ENCODE results near the gene CYP4F12.

The CYP4F12 gene, protein sequence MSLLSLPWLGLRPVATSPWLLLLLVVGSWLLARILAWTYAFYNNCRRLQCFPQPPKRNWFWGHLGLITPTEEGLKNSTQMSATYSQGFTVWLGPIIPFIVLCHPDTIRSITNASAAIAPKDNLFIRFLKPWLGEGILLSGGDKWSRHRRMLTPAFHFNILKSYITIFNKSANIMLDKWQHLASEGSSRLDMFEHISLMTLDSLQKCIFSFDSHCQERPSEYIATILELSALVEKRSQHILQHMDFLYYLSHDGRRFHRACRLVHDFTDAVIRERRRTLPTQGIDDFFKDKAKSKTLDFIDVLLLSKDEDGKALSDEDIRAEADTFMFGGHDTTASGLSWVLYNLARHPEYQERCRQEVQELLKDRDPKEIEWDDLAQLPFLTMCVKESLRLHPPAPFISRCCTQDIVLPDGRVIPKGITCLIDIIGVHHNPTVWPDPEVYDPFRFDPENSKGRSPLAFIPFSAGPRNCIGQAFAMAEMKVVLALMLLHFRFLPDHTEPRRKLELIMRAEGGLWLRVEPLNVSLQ

GRCh38 chr19:15672580-15673175, at the start of gene CYP4F12:
Gene CYP4F12 (plus strand): TSS chr19:15673087. CDS start chr19:15673530, 443 bp downstream.
- FAIRE-seq (no peak), DNase-seq (ENCODE audit: low spot score) (peak; percentile 14)

- no peak for DNase-seq (ENCODE audit: low spot score)
Measured at GRCh38 chr19:15623711-15624318, 49.1 kb upstream of the CYP4F12 start.

DNA sequence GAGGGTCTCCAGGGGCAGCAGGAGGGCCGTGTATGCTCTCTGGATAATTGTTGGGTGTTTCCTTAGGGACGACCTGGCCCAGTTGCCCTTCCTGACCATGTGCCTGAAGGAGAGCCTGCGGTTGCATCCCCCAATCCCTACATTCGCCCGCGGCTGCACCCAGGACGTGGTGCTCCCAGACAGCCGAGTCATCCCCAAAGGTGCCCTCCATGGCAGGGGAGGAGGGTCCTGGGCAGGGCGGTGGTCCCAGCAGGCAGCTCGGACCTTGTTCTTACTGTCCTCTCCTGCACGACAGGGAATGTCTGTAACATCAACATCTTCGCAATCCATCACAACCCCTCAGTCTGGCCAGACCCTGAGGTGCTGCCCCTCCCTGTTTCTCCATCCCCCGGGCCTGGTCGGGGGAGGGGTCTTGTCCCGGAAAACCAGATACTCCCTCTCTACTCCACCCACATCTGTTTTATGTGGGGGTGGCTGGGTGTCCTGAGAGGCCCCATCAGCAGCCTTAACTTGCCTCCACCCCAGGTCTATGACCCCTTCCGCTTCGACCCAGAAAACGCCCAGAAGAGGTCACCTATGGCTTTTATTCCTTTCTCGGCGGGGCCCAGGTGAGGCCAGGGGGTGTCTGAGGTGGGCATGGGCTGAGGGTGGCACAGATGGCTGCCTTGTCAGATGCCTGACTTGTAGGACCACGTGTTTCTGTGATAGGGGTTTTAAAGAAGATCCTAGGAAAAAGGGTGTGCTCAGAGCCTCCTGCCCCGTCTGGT, 44.5 kb upstream of the CYP4F12 start:
- no peak for FAIRE-seq
- DNase-seq (ENCODE audit: low spot score) = no peak

More at GRCh38 chr19:15623711-15624318, 49.1 kb upstream of the CYP4F12 start:
- FAIRE-seq = no peak

DNA sequence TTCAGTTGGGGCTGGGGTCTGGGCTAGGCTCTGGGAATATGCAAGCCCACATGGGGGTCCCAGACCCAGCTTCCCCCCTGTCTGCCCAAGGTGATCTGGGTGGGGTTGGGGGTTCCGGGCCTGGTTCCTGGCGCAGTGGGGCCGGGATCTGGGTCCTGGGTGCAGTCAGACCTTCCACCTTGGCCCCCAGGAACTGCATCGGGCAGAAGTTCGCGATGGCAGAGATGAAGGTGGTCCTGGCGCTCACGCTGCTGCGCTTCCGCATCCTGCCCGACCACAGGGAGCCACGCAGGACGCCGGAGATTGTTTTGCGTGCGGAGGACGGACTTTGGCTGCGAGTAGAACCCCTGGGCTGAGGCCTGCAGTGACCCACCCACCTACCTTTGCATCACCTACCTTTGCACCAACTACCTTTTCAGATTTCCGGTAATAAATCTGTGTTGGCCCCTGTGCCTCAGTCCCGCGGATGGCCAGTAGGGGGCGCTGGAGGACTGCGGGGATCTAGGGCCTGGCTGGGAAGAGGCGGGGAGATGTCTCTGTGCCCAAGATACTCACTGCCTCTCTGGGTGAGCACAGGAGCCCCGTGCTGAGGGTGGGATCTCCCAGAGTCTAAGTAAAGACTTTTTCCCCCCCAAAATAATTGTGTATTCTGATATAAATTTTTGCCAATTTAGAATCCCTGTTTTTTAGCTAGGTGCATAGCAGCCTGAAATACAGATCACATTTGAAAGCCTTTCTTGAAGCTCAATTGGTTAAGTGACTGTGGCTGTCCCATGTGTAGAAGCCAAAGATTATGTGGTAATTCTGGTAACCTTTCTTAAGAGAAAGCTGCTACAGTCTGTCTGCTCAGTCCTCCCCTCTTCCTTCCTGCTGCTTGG, 43.6 kb upstream of the CYP4F12 start:
- DNase-seq (ENCODE audit: low spot score) (peak; percentile 69), FAIRE-seq (no peak)

- FAIRE-seq = no peak
- DNase-seq (ENCODE audit: low spot score) = peak; percentile 53
Measured at GRCh38 chr19:15631817-15632216, 41.1 kb upstream of the CYP4F12 start.

GRCh38 chr19:15633082-15633835, 39.6 kb upstream of the CYP4F12 start:
- no peak for FAIRE-seq

DNA sequence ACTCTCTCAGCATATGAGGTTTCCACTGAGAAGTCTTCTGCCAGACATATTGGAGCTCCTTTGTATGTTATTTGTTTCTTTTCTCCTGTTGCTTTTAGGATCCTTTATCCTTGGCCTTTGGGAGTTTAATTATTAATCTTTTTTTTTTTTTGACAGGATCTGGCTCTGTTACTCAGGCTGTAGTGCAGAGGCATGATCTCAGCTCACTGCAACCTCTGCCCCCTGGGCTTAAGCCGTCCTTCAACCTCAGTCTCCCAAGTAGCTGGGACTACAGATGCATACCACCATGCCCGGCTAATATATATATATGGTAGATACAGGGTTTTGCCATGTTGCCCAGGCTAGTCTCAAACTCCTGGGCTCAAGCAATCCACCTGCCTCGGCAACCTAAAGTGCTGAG, 38.8 kb upstream of the CYP4F12 start:
- no peak for FAIRE-seq
- DNase-seq (ENCODE audit: low spot score) = no peak

More at GRCh38 chr19:15633082-15633835, 39.6 kb upstream of the CYP4F12 start:
- no peak for DNase-seq (ENCODE audit: low spot score)

GRCh38 chr19:15635016-15635805, 37.7 kb upstream of the CYP4F12 start:
- FAIRE-seq (no peak), DNase-seq (ENCODE audit: low spot score) (no peak)

DNA sequence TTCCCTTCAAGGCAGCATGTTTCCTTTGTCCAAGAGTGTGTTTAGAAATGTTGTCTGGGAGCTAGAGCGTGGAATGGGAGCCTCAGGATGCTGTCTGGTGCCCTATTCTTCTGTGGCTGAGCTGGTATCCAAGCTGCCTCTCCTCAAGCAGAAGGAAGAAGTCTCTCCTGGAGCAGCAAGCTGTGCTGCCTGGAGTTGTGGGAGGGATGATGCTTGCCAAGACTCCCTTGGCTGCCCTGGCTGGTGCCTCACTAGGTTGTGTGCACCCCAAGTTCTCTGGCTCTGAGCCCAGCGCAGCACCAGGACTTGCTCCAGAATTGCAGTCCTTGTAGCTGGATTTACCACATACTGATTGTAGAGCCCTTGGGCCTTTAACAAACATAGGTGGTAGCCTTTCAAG, 36.9 kb upstream of the CYP4F12 start:
- DNase-seq (ENCODE audit: low spot score) = no peak
- no peak for FAIRE-seq

DNA sequence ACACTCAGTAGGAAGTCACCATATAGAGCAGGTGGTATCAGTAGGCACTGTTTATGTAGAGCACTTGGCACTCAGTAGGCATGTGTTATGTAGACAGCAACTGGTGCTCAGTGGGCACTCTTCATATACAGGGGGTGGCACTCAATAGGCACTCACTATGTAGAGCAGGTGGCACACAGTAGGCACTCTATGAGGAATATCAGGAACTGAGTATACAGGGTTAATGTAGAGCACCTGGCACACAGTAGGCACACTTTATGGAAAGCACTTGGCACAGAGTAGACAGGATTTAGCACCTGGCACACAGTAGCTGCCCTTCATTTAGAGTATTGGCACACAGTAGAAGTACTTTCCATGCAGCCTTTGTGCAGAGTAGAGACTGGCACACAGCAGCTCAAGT, 33.3 kb upstream of the CYP4F12 start:
- FAIRE-seq (no peak), DNase-seq (ENCODE audit: low spot score) (no peak)

DNA sequence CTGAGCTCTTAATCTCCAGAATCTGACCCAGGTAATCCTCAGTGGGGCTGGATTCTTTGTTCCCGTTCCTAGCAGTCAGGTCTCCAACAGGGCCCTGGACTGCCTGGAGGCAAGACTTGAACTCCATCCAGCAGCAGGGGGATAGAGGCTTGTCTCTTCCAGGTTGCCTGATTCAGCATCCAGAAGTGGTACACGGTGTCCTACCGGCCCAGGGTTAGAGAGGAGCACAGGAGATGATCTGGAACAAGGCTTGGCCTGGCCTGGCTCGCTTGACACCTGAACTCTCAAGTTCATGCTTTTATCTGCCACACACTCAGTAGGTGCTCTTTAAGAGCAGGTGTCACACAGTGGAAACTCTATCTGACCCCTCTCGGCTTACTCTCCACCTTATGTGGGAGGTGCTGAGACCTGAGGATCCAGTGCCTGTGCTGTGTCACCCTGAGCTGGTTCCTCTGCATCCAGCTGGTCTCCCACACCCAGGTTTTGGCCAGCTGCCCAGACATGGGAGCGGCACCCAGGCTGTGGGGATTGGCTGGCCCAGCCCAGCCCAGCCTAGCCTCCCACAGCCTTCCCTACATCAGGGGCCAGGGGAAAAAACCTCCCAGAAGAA, 32.5 kb upstream of the CYP4F12 start, which contains the start of gene CYP4F3:
CYP4F3 (plus strand) TSS at position 604 of the 610 bp plus-strand sequence. CDS start 519 bp downstream, outside the sequence.
- DNase-seq (ENCODE audit: low spot score) (peak; percentile 77), FAIRE-seq (peak; percentile 9)

GRCh38 chr19:15640904-15641597, 31.8 kb upstream of the CYP4F12 start:
- FAIRE-seq = no peak
- no peak for DNase-seq (ENCODE audit: low spot score)

DNA sequence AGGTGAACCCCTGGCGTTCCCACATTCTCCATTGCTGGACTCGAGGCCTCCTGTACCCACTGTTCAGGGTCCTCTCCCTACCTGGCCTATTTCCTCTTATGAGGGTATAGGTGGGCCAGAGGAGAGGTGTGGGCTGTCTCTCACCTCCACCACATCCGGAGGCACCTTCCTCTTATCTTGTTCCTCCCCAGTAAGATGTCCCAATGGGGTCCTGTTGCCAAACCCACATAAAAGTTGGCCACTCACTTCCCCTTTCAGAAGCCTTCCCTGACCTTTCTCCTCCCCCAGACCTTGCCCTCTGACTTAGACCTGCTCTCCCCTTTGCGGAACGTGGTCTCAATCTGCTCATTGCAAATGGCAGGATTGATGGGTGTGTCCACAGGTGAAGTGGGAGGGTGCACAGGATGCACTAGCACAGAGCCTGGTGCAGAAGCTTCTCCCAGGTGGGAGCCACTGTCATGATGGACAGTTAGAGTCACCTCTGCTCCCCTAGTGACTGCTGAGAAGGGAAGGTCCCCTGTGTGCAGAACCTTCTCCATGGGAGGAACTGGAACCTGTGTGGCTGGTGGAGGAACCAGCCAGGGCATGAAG, 30.9 kb upstream of the CYP4F12 start:
- DNase-seq (ENCODE audit: low spot score) = no peak
- no peak for FAIRE-seq

- FAIRE-seq (no peak), DNase-seq (ENCODE audit: low spot score) (no peak)
Measured at GRCh38 chr19:15642807-15643206, 30.1 kb upstream of the CYP4F12 start.

DNA sequence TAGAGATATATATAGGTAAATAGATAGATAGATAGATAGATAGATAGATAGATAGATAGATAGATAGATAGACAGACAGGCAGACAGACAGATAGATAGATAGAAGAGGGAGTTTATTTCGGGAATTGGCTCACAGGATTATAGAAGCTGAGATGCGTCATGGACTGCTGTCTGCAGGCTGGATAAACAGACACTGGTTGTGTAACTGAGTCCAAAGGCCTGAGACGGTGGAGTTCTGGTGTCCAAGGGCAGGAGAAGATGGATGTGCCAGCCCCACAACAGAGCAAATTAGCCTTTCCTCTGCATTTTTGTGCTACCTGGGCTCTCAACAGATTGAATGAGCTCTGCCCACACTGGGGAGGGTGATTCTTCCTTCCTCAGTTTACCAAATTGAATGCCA, 29.5 kb upstream of the CYP4F12 start:
- FAIRE-seq (no peak), DNase-seq (ENCODE audit: low spot score) (no peak)

GRCh38 chr19:15644066-15644741, 28.7 kb upstream of the CYP4F12 start:
- no peak for DNase-seq (ENCODE audit: low spot score)
- no peak for FAIRE-seq

DNA sequence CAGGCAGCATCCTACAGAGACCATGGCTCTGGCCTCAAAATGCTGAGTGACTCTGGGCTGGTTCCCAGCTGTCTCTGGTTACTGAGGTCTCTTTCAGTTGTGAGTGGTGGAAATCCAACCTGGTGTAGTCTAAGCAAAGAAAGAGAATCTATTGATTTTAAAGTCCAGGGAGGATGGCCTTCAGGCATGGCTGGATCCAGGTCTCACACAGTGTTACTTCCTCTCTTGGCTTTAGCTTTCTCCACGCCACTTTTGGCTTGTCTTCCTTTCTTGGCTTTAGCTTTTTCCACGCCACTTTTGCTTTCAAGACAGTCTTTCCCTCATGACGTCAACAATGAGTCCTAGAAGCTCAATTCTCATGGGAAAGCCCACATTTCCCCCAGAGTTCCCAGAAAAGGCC, 28.1 kb upstream of the CYP4F12 start:
- FAIRE-seq (no peak), DNase-seq (ENCODE audit: low spot score) (no peak)
